Trophoblast cell (in vitro differentiated cells and primary cell): ENCODE data around the gene NR6A1.

Experiments used
- DNase-seq, 2 donors: peaks; one replicate each; pipeline ENCODE4 v3.0.0-alpha.2; 2016
- H2AFZ ChIP-seq: 2 replicates; pipeline ENCODE4 v1.6.1; 2013; ENCODE audit warnings: low read length, moderate library complexity, mild to moderate bottlenecking; ENCODE audit not compliant: insufficient read depth, poor library complexity
- H2AK5ac ChIP-seq: 2 replicates; pipeline ENCODE4 v1.6.1; 2013; ENCODE audit warnings: mild to moderate bottlenecking, low read length
- H2BK120ac ChIP-seq: 2 replicates; pipeline ENCODE4 v1.6.1; 2013; ENCODE audit warnings: low read length, mild to moderate bottlenecking, moderate library complexity; ENCODE audit not compliant: insufficient read depth, poor library complexity
- H2BK12ac ChIP-seq: 2 replicates; pipeline ENCODE4 v1.6.1; 2013; ENCODE audit warnings: mild to moderate bottlenecking, low read length, moderate library complexity
- H2BK5ac ChIP-seq: 2 replicates; pipeline ENCODE4 v1.6.1; 2013; ENCODE audit warnings: low read length, low read depth, moderate library complexity, mild to moderate bottlenecking; ENCODE audit not compliant: poor library complexity
- H3K14ac ChIP-seq: 2 replicates; pipeline ENCODE4 v1.6.1; 2013; ENCODE audit warnings: mild to moderate bottlenecking, low read length
- H3K18ac ChIP-seq: 2 replicates; pipeline ENCODE4 v1.6.1; 2013; ENCODE audit warnings: mild to moderate bottlenecking, low read length
- H3K23ac ChIP-seq: 2 replicates; pipeline ENCODE4 v1.6.1; 2013; ENCODE audit warnings: low read length
- H3K27ac ChIP-seq: 2 replicates; pipeline ENCODE4 v1.5.1; 2013; ENCODE audit warnings: low read depth, mild to moderate bottlenecking, inconsistent platforms, low read length, moderate library complexity
- H3K27me3 ChIP-seq: 2 replicates; pipeline ENCODE4 v1.6.1; 2013; ENCODE audit warnings: inconsistent platforms, mild to moderate bottlenecking, low read length, moderate library complexity; ENCODE audit not compliant: insufficient read depth
- H3K36me3 ChIP-seq, 2 experiments: 1 replicate in 1 of 2; 2 replicates in 1 of 2; pipeline ENCODE4 v1.6.1; 2013; ENCODE audit warnings: low read length in 2 of 2, mild to moderate bottlenecking in 2 of 2, moderate library complexity in 1 of 2; ENCODE audit not compliant: insufficient read depth in 2 of 2, control insufficient read depth in 1 of 2
- H3K4ac ChIP-seq: 2 replicates; pipeline ENCODE4 v1.6.1; 2013; ENCODE audit warnings: low read depth, mild to moderate bottlenecking, low read length, moderate library complexity
- H3K4me1 ChIP-seq, 2 experiments: 1 replicate in 1 of 2; 2 replicates in 1 of 2; pipeline ENCODE4 v1.6.1; 2013; ENCODE audit warnings: low read length in 2 of 2, mild to moderate bottlenecking in 2 of 2, moderate library complexity in 1 of 2; ENCODE audit not compliant: insufficient read depth in 2 of 2, control insufficient read depth in 1 of 2
- H3K4me2 ChIP-seq: 2 replicates; pipeline ENCODE4 v1.6.1; 2013; ENCODE audit warnings: inconsistent platforms, mild to moderate bottlenecking, low read length, moderate library complexity
- H3K4me3 ChIP-seq: 2 replicates; pipeline ENCODE4 v1.5.1; 2013; ENCODE audit warnings: mild to moderate bottlenecking, low read depth, low read length, inconsistent platforms
- H3K79me1 ChIP-seq: one replicate; pipeline ENCODE4 v1.6.1; 2013; ENCODE audit warnings: low read length
- H3K79me2 ChIP-seq: 2 replicates; pipeline ENCODE4 v1.6.1; 2013; ENCODE audit warnings: low read length, mild to moderate bottlenecking; ENCODE audit not compliant: control insufficient read depth, insufficient read depth, poor library complexity
- H3K9ac ChIP-seq: 2 replicates; pipeline ENCODE4 v1.6.1; 2013; ENCODE audit warnings: mild to moderate bottlenecking, low read length
- H3K9me3 ChIP-seq: 2 replicates; pipeline ENCODE4 v1.6.1; 2013; ENCODE audit warnings: low read depth, mild to moderate bottlenecking, control low read depth, inconsistent platforms, low read length; ENCODE audit not compliant: insufficient read depth
- H4K12ac ChIP-seq: 2 replicates; pipeline ENCODE4 v1.6.1; 2013; ENCODE audit warnings: low read depth, mild to moderate bottlenecking, low read length, moderate library complexity
- H4K8ac ChIP-seq: 2 replicates; pipeline ENCODE4 v1.6.1; 2013; ENCODE audit warnings: low read depth, mild to moderate bottlenecking, low read length, moderate library complexity
- H4K91ac ChIP-seq: one replicate; pipeline ENCODE4 v1.6.1; 2013; ENCODE audit warnings: low read depth, mild to moderate bottlenecking, low read length, moderate library complexity
- WGBS: extraction: QIAGEN DNeasy Blood & Tissue Kit; methylation state at CpG from one replicate; pipeline ENCODE4 v1.1.7; 2013; ENCODE audit warnings: missing lambda C conversion rate; ENCODE audit not compliant: insufficient read length, insufficient coverage; ENCODE audit errors: extremely low coverage; 5-methylcytosine and 5-hydroxymethylcytosine counted together

The NR6A1 gene

DNA sequence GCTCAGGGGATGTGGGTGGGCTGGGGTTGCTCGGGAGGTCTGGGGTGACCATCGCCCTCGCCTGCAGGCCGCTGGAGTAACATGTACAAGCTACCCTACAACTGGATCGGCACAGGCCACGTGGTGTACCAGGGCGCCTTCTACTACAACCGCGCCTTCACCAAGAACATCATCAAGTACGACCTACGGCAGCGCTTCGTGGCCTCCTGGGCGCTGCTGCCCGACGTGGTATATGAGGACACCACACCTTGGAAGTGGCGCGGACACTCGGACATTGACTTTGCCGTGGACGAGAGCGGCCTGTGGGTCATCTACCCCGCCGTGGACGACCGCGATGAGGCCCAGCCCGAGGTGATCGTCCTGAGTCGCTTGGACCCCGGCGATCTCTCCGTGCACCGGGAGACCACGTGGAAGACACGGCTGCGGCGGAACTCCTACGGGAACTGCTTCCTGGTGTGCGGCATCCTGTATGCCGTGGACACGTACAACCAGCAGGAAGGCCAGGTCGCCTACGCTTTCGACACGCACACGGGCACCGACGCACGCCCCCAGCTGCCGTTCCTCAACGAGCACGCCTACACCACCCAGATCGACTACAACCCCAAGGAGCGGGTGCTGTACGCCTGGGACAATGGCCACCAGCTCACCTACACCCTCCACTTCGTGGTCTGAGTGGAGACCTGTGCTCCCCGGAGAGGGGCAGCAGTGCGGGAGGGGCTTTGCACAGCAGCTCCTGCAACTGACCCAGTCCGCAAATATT is 38.8 kb upstream of the NR6A1 start:
- Histone ChIP-seq H3K27ac (peak overlapping the region; percentile 96), H3K14ac (peak overlapping the region; percentile 75), H4K91ac (peak overlapping the region; percentile 92), H2AFZ (peak overlapping the region; percentile 9), H2BK12ac (peak overlapping the region; percentile 93), H3K23ac (no peak overlapping the region), H2BK120ac (peak overlapping the region; percentile 79), H3K9me3 (peaks cover 4% of the 10 kb centered on the region), H3K4ac (peak overlapping the region; percentile 37), H2AK5ac (peak overlapping the region; percentile 95), H3K79me2 (peaks cover 23% of the 10 kb centered on the region), H3K79me1 (peaks cover 61% of the 10 kb centered on the region), H4K12ac (peak overlapping the region; percentile 44), H3K36me3 (peaks cover 15 to 21% of the 10 kb centered on the region in 2 experiments), H3K9ac (peak overlapping the region; percentile 20), H3K4me3 (no peak overlapping the region), H3K4me1 (peaks cover 41 to 55% of the 10 kb centered on the region in 2 experiments), H2BK5ac (peak overlapping the region; percentile 84), H3K27me3 (no peaks in the 10 kb centered on the region), H3K18ac (peak overlapping the region; percentile 71), H3K4me2 (no peak overlapping the region), H4K8ac (peak overlapping the region; percentile 78)
- no CpG with 5 or more reads among the region's 60 CpGs for WGBS
- no peak for DNase-seq

DNA sequence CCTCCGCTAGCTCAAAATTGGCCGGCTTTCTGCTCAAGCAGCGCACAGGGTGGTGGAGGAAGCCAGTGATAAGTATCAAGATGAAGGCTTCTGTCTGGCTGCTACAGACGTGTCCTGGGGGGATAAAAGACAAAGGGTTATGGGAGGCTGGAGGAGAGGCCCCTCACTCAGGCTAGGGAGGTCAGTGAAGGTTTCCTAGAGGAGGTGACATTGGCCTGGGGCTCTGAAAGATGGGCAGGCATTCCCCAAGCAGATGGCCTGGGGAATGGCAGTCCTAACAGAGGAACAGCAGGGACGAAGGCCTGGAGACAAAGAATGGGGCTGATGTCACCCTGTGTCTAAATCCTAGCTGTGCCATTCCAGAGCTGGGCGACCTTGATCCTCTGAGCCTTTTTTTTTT is 38.1 kb upstream of the NR6A1 start:
- no peak for DNase-seq
- no peak overlapping the region for H4K12ac ChIP-seq
- H4K91ac ChIP-seq: peak overlapping the region; percentile 92
- peak overlapping the region; percentile 96 for H3K27ac ChIP-seq
- H3K23ac ChIP-seq: no peak overlapping the region
- peak overlapping the region; percentile 84 for H2BK5ac ChIP-seq
- H2AFZ ChIP-seq: no peak overlapping the region
- no peaks in the 10 kb centered on the region for H3K27me3 ChIP-seq
- H2AK5ac ChIP-seq: peak overlapping the region; percentile 3
- H3K79me1 ChIP-seq: peaks cover 59% of the 10 kb centered on the region
- H3K9ac ChIP-seq: no peak overlapping the region
- peak overlapping the region; percentile 79 for H2BK120ac ChIP-seq
- H3K4me1 ChIP-seq: peaks cover 41 to 54% of the 10 kb centered on the region in 2 experiments
- H3K36me3 ChIP-seq: peaks cover 17 to 24% of the 10 kb centered on the region in 2 experiments
- H3K18ac ChIP-seq: no peak overlapping the region
- H2BK12ac ChIP-seq: no peak overlapping the region
- no peak overlapping the region for H4K8ac ChIP-seq
- H3K14ac ChIP-seq: peak overlapping the region; percentile 75
- H3K9me3 ChIP-seq: peaks cover 4% of the 10 kb centered on the region
- H3K4me3 ChIP-seq: no peak overlapping the region
- H3K4ac ChIP-seq: peak overlapping the region; percentile 37
- H3K4me2 ChIP-seq: no peak overlapping the region
- no CpG with 5 or more reads among the region's 6 CpGs for WGBS
- peaks cover 23% of the 10 kb centered on the region for H3K79me2 ChIP-seq

DNA sequence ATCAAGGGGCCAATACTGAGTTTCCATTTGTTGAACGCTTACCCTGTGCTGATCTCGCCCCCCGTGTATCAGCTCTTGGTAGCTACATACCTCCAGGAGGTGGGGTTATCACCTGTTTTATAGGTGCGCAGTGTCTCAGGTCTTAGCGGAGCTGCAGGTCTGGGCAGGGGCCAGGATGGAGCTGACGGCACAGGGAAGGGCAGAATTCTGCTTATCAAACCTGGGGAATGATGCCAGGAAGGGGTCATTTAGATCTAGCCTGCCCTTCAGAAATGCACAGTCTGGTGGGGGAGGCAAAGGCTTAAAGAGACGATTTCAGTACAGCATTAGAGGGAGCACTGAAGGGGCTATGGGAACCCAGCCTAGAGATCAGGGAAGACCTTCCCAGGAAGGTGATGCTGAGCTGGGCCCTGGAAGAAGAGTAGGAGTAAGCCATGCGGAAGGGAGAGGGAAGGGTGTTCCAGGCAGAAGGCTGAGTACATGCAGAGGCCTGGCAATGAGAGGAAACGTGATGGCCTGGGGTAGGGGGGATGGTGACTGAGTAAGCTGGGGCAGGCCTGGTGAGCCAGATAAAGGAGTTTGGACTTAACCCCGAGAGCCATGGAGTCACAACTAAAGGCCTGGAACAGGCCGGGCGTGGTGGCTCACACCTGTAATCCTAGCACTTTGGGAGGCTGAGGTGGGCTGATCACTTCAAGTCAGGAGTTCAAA is 37.3 kb upstream of the NR6A1 start:
- H3K79me1 ChIP-seq: peaks cover 51% of the 10 kb centered on the region
- peak overlapping the region; percentile 13 for H3K4ac ChIP-seq
- H2BK5ac ChIP-seq: peak overlapping the region; percentile 67
- H2AFZ ChIP-seq: no peak overlapping the region
- peaks cover 4% of the 10 kb centered on the region for H3K9me3 ChIP-seq
- WGBS: no CpG with 5 or more reads among the region's 12 CpGs
- peak overlapping the region; percentile 86 for H3K27ac ChIP-seq
- H3K36me3 ChIP-seq: peaks cover 22 to 25% of the 10 kb centered on the region in 2 experiments
- H3K4me1 ChIP-seq: peaks cover 35 to 46% of the 10 kb centered on the region in 2 experiments
- peak overlapping the region; percentile 71 for H4K12ac ChIP-seq
- no peak overlapping the region for H3K23ac ChIP-seq
- peak overlapping the region; percentile 69 for H2BK120ac ChIP-seq
- H3K4me2 ChIP-seq: no peak overlapping the region
- peak overlapping the region; percentile 91 for H4K91ac ChIP-seq
- peak overlapping the region; percentile 99 for H2AK5ac ChIP-seq
- peak overlapping the region; percentile 62 for H3K14ac ChIP-seq
- peak overlapping the region; percentile 32 for H4K8ac ChIP-seq
- H3K4me3 ChIP-seq: no peak overlapping the region
- H3K79me2 ChIP-seq: peaks cover 23% of the 10 kb centered on the region
- H2BK12ac ChIP-seq: peak overlapping the region; percentile 81
- H3K9ac ChIP-seq: no peak overlapping the region
- DNase-seq: no peak
- H3K18ac ChIP-seq: peak overlapping the region; percentile 36
- no peaks in the 10 kb centered on the region for H3K27me3 ChIP-seq

DNA sequence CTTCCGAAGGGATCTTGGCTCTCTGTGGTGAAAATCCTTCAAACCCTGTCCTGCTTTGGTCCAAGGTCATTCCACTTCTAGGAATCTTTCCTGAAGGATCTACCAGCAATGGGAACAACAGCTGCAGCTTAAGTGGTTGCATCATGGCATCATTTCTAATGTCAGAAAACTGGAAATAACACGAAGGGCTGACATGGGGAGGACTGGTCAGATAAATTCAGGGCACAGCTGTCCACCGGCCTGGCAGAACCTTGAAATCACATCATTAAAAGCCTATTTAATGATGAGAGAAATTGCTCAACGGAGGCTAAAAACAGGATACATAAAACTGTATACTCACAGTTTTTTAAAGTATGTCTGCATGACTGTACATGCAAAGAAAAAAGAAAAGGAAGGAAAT is 34.1 kb upstream of the NR6A1 start:
- no peak overlapping the region for H3K4me2 ChIP-seq
- no peak overlapping the region for H3K4me3 ChIP-seq
- H3K18ac ChIP-seq: no peak overlapping the region
- no peak overlapping the region for H2AK5ac ChIP-seq
- no peak overlapping the region for H3K9ac ChIP-seq
- H3K4ac ChIP-seq: no peak overlapping the region
- H4K8ac ChIP-seq: no peak overlapping the region
- no peak overlapping the region for H2BK120ac ChIP-seq
- peaks cover 9% of the 10 kb centered on the region for H3K79me2 ChIP-seq
- peaks cover 37 to 44% of the 10 kb centered on the region in 2 experiments for H3K36me3 ChIP-seq
- WGBS: no CpG with 5 or more reads among the region's 4 CpGs
- H3K14ac ChIP-seq: no peak overlapping the region
- no peak overlapping the region for H3K23ac ChIP-seq
- H3K4me1 ChIP-seq: peaks cover 19 to 22% of the 10 kb centered on the region in 2 experiments
- no peak overlapping the region for H4K12ac ChIP-seq
- no peak for DNase-seq
- peak overlapping the region; percentile 14 for H4K91ac ChIP-seq
- no peak overlapping the region for H2BK5ac ChIP-seq
- peaks cover 3% of the 10 kb centered on the region for H3K9me3 ChIP-seq
- H3K27ac ChIP-seq: no peak overlapping the region
- H2AFZ ChIP-seq: no peak overlapping the region
- no peak overlapping the region for H2BK12ac ChIP-seq
- no peaks in the 10 kb centered on the region for H3K27me3 ChIP-seq
- peaks cover 26% of the 10 kb centered on the region for H3K79me1 ChIP-seq
